HCT116 (cell line): ENCODE measurements around the gene PHF1. TPM values are rescaled to one million over a fixed set of nuclear protein-coding genes. Genes with fewer than 3 reads are reported as not detected.

Experiments
- ATAC-seq: fragments of 200-7000 bp; cut with Tn5 transposase; 2 replicates; pipeline ENCODE4 v1.9.1; 2020; ENCODE audit warnings: mild to moderate bottlenecking, moderate library complexity
- BruUV-seq: library from RNA; stranded (reverse); fragments of 400-500 nt; replicated peaks from 2 replicates; lab custom pipeline; 2021; lab: Mats Ljungman, UMichigan
- CTCF ChIA-PET: fragments of 300-600 bp; sonication (Branson Sonifier 250); formaldehyde crosslinking; loops from one replicate; lab custom pipeline; 2021; ENCODE audit warnings: antibody characterized with exemption; lab: Charles Lee
- POLR2A ChIA-PET: fragments of 300-600, 350-600 bp; sonication (Branson Sonifier 250); formaldehyde crosslinking; loops from one replicate; lab custom pipeline; 2021; ENCODE audit warnings: antibody characterized with exemption; lab: Charles Lee
- RAD21 ChIA-PET, 2 experiments: fragments of 300-600 bp; sonication (Branson Sonifier 250); formaldehyde crosslinking; loops; one replicate each; lab custom pipeline; 2023; ENCODE audit warnings: low total read pairs in 2 of 2; ENCODE audit not compliant: uncharacterized antibody in 2 of 2, unreplicated experiment in 2 of 2, low non-redundant PET in 1 of 2; lab: Charles Lee
- DNase-seq: peaks from one replicate; pipeline ENCODE4 v3.0.0-alpha.2; 2010; ENCODE audit warnings: low read depth, low spot score
- H2AFZ ChIP-seq: fragments of 200-600 bp; shearing (Covaris generic), sonication (generic); 2 replicates; pipeline ENCODE4 v1.6.1; 2017; ENCODE audit warnings: low read depth, mixed run types, mixed read lengths, antibody characterized with exemption, low read length; ENCODE audit not compliant: poor library complexity, severe bottlenecking
- H3K27ac ChIP-seq: 2 replicates; pipeline ENCODE4 v1.5.1; 2012; ENCODE audit warnings: low read depth, low read length
- H3K27me3 ChIP-seq: fragments of 200-600 bp; sonication (generic); 2 replicates; pipeline ENCODE4 v1.6.1; 2016; ENCODE audit warnings: mixed run types, low read length, mixed read lengths; ENCODE audit not compliant: insufficient read depth
- H3K36me3 ChIP-seq, 2 experiments: fragments of 200-500 bp in 1 of 2; fragments of 200-600 bp in 1 of 2; sonication (Bioruptor generic) in 1 of 2; sonication (generic) in 1 of 2; 2 replicates each; pipeline versions ENCODE4 v1.5.1 to v1.6.1; 2014 to 2016; ENCODE audit warnings: low read length in 2 of 2, inconsistent platforms in 1 of 2, mixed read lengths in 1 of 2, mixed run types in 1 of 2; ENCODE audit not compliant: insufficient read depth in 2 of 2, control insufficient read depth in 1 of 2
- H3K4me1 ChIP-seq, 2 experiments: fragments of 200-600 bp in 1 of 2; sonication (generic) in 1 of 2; 2 replicates each; pipeline versions ENCODE4 v1.5.1 to v1.6.1; 2012 to 2017; ENCODE audit warnings: low read length in 2 of 2, inconsistent platforms in 1 of 2, mild to moderate bottlenecking in 1 of 2, mixed read lengths in 1 of 2, mixed run types in 1 of 2, moderate library complexity in 1 of 2; ENCODE audit not compliant: insufficient read depth in 2 of 2, control insufficient read depth in 1 of 2
- H3K4me2 ChIP-seq: fragments of 200-600 bp; sonication (generic); 2 replicates; pipeline ENCODE4 v1.6.1; 2017; ENCODE audit warnings: mixed run types, low read length, mixed read lengths
- H3K4me3 ChIP-seq, 2 experiments: fragments of 200-600 bp in 1 of 2; sonication (generic) in 1 of 2; replicated peaks in 1 of 2; 2 replicates each; pipeline ENCODE4 v1.5.1; 2011 to 2016; ENCODE audit warnings: low read length in 2 of 2, control low read depth in 1 of 2, low read depth in 1 of 2, mild to moderate bottlenecking in 1 of 2, mixed read lengths in 1 of 2, mixed run types in 1 of 2
- H3K79me2 ChIP-seq: fragments of 200-600 bp; sonication (generic); 2 replicates; pipeline ENCODE4 v1.6.1; 2017; ENCODE audit warnings: mild to moderate bottlenecking, mixed run types, low read length, moderate library complexity, mixed read lengths; ENCODE audit not compliant: insufficient read depth
- H3K9ac ChIP-seq: fragments of 200-600 bp; sonication (generic); 2 replicates; pipeline ENCODE4 v1.6.1; 2016; ENCODE audit warnings: low read length, mixed read lengths
- H3K9me2 ChIP-seq: fragments of 200-600 bp; sonication (generic), shearing (Covaris generic); 2 replicates; pipeline ENCODE4 v1.6.1; 2017; ENCODE audit warnings: mixed run types, mild to moderate bottlenecking, moderate library complexity; ENCODE audit not compliant: insufficient read depth
- H3K9me3 ChIP-seq, 2 experiments: fragments of 200-500 bp in 1 of 2; fragments of 200-600 bp in 1 of 2; sonication (Bioruptor generic) in 1 of 2; sonication (generic) in 1 of 2; 2 replicates each; pipeline ENCODE4 v1.6.1; 2014 to 2017; ENCODE audit warnings: low read length in 2 of 2, mixed read lengths in 2 of 2, inconsistent platforms in 1 of 2, low read depth in 1 of 2, mild to moderate bottlenecking in 1 of 2, mixed run types in 1 of 2, moderate library complexity in 1 of 2; ENCODE audit not compliant: control insufficient read depth in 1 of 2, insufficient read depth in 1 of 2
- H4K20me1 ChIP-seq: fragments of 200-600 bp; sonication (generic), shearing (Covaris generic); 2 replicates; pipeline ENCODE4 v1.6.1; 2017; ENCODE audit warnings: mixed run types, mild to moderate bottlenecking, moderate library complexity; ENCODE audit not compliant: insufficient read depth
- CBX3 ChIP-seq: IDR thresholded peaks from 2 replicates; pipeline ENCODE4 v1.6.1; 2012; ENCODE audit warnings: low read depth
- EGR1 ChIP-seq: IDR thresholded peaks from 2 replicates; pipeline ENCODE4 v1.6.1; 2012; ENCODE audit warnings: low read depth
- ELF1 ChIP-seq: IDR thresholded peaks from 2 replicates; pipeline ENCODE4 v1.6.1; 2012; ENCODE audit warnings: low read depth, borderline replicate concordance
- EZH2 ChIP-seq: fragments of 200-600 bp; sonication (generic); IDR thresholded peaks from 2 replicates; pipeline ENCODE4 v1.6.1; 2017; ENCODE audit warnings: antibody characterized with exemption, mixed run types
- EZH2phosphoT487 ChIP-seq: fragments of 200-600 bp; IDR thresholded peaks from 2 replicates; pipeline ENCODE4 v1.6.1; 2018; ENCODE audit warnings: antibody characterized with exemption, borderline replicate concordance
- JUND ChIP-seq: IDR thresholded peaks from 2 replicates; pipeline ENCODE4 v1.6.1; 2012
- POLR2AphosphoS5 ChIP-seq: IDR thresholded peaks from 2 replicates; pipeline ENCODE4 v1.6.1; 2011; ENCODE audit warnings: mild to moderate bottlenecking, low read depth, low read length, moderate library complexity
- REST ChIP-seq: IDR thresholded peaks from 2 replicates; pipeline ENCODE4 v1.6.1; 2012; ENCODE audit warnings: low read depth
- SRF ChIP-seq: IDR thresholded peaks from 2 replicates; pipeline ENCODE4 v1.6.1; 2012; ENCODE audit warnings: low read depth
- ZFX ChIP-seq: fragments of 450-650 bp; IDR thresholded peaks from 2 replicates; pipeline ENCODE4 v1.6.1; 2017
- intact Hi-C: fragments of 100-400 bp; cut with micrococcal nuclease; formaldehyde crosslinking; loops from 2 replicates; pipeline ENCODE4 v1.10.0; 2022
- total RNA-seq: library from RNA; stranded (reverse); gene quantifications from one replicate; pipeline ENCODE4 v1.2.1, GENCODE V29; 2021; ENCODE audit not compliant: unreplicated experiment

The PHF1 gene
- total RNA-seq, 1 experiment from 2014 or later = 40.2 TPM

GRCh38 chr6:33430334-33430733 is 19.5 kb downstream of the PHF1 start:
- POLR2A ChIA-PET = interaction anchor here (0.9 to 1.5 kb wide), 4 partner anchors 9 to 161 kb away, joined by 3 to 7 read pairs (median 4); partner anchors contain the start of gene ZBTB9

More at GRCh38 chr6:33430334-33430733, 19.5 kb downstream of the PHF1 start:
- H4K20me1 ChIP-seq = no peaks in the 10 kb centered on the region
- H3K4me2 ChIP-seq = peak overlapping the region; percentile 75
- no peak overlapping the region for H3K9ac ChIP-seq
- CTCF ChIA-PET = interaction anchor here (1.2 kb wide), 2 partner anchors 10 to 12 kb away, joined by 3 to 4 read pairs; partner anchors contain the start of gene CUTA
- H3K36me3 ChIP-seq = no peaks in the 10 kb centered on the region
- no TSS peak for BruUV-seq
- peaks cover 29 to 76% of the 10 kb centered on the region in 2 experiments for H3K4me1 ChIP-seq
- ATAC-seq (no peak), DNase-seq (no peak)
- no peak overlapping the region for H3K27ac ChIP-seq
- no peaks in the 10 kb centered on the region for H3K27me3 ChIP-seq
- RAD21 ChIA-PET = no interaction called here
- no peaks in the 10 kb centered on the region for H3K9me2 ChIP-seq
- TF ChIP-seq ZFX (no peak), POLR2AphosphoS5 (no peak), REST (no peak), CBX3 (no peak), EZH2 (no peak), SRF (no peak), ELF1 (no peak), EGR1 (no peak), JUND (no peak), EZH2phosphoT487 (no peak)
- no peak overlapping the region for H3K4me3 ChIP-seq
- H3K9me3 ChIP-seq = no peaks in the 10 kb centered on the region
- intact Hi-C loops = no loop called here
- no peaks in the 10 kb centered on the region for H3K79me2 ChIP-seq
- no peak overlapping the region for H2AFZ ChIP-seq
